Measurements from ENCODE around the gene OBSCN.

The OBSCN gene

GRCh38 chr1:228363686-228364067 is 155.8 kb downstream of the OBSCN start:
- in situ Hi-C loops (cut with MboI; ENCODE audit: low sequenced_read_pairs): no loop called here

DNA sequence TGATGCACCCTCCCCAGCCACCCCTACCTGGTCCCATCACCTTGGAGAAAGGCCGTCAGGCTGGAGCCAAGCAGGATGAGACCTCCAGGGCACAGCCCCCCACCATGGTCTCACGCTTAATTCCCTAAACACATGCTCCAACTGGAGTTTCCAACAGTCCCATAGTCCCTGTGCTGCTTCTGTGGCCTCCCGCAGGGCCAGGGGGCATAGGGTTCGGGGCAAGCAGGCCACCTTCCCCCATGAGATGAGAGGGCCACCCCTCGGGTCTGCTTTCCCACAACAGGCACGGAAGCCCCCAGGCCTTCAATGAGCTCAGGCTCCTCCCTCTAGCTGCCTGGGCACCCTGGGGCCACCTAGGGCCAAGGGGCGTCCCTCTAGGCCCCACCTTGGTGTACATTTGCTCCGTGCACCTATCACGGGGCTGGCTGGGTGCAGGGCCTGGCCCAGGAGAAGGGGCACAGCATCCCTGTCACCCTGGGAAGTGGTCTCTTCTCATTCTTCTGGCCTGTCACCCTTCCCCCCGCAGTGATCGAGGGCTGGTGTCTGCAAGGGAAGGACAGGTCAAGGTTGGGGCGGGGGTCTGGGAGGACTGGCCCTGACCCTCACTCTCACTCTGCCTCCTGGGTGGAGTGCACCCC is 156.3 kb downstream of the OBSCN start:
- in situ Hi-C loops (cut with MboI; ENCODE audit: low sequenced_read_pairs): no loop called here

GRCh38 chr1:228364706-228365213 is 156.9 kb downstream of the OBSCN start:
- in situ Hi-C loops (cut with MboI; ENCODE audit: low sequenced_read_pairs): no loop called here

DNA sequence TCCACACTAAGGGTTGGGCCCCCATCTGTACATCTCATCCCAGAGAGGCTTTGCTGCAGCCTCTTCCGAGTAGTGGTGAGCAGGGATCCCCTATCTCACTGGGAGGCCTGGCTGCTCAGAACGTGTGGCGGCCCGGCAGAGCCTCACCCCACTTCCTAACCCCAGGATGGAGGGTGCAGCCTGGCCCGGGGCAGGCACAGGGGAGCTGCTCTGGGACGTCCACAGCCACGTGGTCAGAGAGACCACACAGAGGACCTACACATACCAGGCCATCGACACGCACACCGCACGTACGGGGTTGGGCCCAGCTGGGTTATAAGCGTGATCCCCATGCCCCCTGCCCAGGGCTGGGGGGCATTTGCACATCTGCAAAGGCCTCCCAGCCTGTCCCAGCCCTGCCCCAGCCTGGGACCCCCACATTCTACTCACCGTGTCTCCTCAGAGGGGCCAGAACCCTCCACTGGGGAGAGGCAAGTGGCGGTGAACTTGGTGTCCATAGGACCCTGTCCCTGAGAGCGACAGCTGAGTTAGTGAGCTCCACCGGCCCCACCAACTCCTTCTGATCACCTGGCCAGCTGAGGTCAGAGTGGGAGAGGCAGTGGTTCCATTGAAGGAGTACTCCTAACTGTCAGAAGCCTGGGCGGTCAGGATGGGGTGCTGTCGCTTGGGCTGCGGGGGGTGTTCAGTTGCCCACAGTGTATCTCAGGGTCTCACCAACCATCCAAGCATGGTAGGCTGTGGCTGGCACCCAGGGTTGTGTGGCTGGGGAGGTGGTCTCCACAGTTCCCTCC is 157.6 kb downstream of the OBSCN start:
- in situ Hi-C loops (cut with MboI; ENCODE audit: low sequenced_read_pairs): no loop called here

GRCh38 chr1:228366062-228366865 is 158.4 kb downstream of the OBSCN start:
- in situ Hi-C loops (cut with MboI; ENCODE audit: low sequenced_read_pairs): no loop called here

- in situ Hi-C loops (cut with MboI; ENCODE audit: low sequenced_read_pairs): no loop called here
These were observed 159.3 kb downstream of the OBSCN start for GRCh38 chr1:228366866-228367741.

DNA sequence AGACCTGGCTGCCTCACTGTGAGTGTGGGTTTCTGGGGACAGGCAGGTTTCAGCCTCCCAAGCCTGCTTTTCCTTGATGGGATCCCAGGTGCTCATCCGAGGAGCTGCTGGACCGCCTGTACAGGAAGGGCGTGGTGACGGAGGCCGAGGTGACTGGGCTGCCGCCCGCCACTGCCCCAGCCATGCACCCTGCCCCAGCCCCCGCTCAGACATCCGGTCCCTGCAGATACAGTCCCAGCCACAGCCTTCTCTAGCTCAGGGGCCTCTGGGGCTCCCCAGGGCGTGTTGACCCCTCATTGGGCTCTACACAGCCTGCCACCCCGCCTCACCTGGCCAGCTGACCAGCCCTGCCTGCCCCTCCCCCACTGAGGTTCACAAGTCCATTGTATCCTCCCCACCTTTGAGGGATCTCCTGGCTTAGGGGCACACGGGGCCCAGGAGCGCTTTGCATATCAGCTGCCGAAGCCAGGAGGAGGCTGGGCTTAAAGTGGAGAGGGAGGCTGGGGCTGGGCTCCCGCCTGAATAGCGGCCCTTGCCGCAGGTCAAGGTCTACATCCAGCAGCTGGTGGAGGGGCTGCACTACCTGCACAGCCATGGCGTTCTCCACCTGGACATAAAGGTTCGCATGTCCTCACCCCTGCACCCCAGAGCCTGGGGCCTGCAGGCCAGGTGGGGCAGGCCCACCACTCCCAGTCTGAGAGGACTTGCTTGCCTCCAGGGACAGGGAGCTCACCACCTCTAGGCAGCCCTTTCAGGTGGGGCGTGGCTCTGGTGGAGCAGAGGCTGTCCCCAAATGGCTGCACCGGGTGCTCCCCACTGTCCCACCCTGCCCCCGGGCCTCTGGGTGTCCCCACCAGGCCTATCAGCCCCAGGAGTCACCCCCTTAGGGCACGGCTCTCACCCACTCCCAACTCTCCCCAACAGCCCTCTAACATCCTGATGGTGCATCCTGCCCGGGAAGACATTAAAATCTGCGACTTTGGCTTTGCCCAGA is 160.3 kb downstream of the OBSCN start:
- in situ Hi-C loops (cut with MboI; ENCODE audit: low sequenced_read_pairs): no loop called here

GRCh38 chr1:228368801-228369607 is 161.2 kb downstream of the OBSCN start:
- in situ Hi-C loops (cut with MboI; ENCODE audit: low sequenced_read_pairs): no loop called here

DNA sequence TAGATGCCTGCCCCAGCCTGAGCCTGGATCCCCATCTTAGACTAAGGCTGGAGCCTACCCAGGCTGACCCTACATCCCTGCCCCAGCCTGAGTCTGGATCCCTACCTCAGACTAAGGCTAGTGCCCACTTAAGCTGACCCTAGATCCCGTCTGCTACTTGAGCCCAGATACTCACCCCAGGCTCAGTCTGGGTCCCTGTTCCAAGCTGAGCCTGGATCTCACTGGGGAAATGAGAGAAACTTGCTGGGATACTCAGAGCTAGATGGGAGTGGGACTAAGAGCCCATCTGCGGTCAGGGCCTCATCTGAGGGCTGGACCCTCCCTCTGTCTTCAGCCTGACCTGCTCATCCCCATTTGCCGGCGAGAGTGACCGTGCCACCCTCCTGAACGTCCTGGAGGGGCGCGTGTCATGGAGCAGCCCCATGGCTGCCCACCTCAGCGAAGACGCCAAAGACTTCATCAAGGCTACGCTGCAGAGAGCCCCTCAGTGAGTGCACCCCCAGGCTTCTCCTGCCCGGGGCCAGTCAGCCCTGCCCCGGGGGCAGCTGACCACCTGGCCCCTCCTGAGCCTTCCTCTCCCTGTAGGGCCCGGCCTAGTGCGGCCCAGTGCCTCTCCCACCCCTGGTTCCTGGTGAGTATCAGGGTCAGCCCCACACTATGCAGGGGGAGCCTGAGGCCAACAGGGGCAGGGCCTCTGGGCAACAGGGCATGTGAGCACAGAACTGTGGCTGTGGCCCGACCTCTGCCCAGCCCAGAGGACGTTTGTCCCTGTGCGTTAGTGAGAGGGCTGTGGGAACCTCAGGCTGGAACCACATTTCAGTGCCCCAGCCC is 162.0 kb downstream of the OBSCN start:
- in situ Hi-C loops (cut with MboI; ENCODE audit: low sequenced_read_pairs): no loop called here

DNA sequence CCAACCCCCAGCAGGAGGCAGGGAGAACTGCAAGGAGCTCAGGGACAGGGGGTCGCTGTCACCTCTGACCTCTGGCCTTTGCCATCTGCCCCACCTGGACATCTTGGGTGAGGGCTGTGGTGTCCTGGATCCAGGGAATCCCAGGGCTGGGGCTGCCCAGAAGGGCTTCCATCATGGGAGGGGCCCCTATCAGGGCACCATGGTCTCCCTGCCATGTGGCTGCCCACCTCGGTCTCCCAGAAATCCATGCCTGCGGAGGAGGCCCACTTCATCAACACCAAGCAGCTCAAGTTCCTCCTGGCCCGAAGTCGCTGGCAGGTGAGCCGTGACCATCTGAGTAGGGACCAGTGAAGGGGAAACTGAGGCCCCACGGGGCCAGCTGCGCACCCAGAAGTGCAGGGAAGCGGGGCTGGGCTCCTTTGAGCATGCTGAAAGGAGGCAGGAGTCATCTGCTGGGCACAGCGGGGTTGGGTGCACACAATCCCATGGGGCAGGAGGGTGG is 162.6 kb downstream of the OBSCN start:
- in situ Hi-C loops (cut with MboI; ENCODE audit: low sequenced_read_pairs): no loop called here

DNA sequence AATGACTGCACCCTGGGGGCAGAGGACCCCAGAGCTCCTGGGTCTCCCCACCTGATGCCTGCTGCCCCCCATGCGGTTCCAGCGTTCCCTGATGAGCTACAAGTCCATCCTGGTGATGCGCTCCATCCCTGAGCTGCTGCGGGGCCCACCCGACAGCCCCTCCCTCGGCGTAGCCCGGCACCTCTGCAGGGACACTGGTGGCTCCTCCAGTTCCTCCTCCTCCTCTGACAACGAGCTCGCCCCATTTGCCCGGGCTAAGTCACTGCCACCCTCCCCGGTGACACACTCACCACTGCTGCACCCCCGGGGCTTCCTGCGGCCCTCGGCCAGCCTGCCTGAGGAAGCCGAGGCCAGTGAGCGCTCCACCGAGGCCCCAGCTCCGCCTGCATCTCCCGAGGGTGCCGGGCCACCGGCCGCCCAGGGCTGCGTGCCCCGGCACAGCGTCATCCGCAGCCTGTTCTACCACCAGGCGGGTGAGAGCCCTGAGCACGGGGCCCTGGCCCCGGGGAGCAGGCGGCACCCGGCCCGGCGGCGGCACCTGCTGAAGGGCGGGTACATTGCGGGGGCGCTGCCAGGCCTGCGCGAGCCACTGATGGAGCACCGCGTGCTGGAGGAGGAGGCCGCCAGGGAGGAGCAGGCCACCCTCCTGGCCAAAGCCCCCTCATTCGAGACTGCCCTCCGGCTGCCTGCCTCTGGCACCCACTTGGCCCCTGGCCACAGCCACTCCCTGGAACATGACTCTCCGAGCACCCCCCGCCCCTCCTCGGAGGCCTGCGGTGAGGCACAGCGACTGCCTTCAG is 163.3 kb downstream of the OBSCN start:
- in situ Hi-C loops (cut with MboI; ENCODE audit: low sequenced_read_pairs): no loop called here

GRCh38 chr1:228371741-228372182 is 163.9 kb downstream of the OBSCN start:
- in situ Hi-C loops (cut with MboI; ENCODE audit: low sequenced_read_pairs): no loop called here

DNA sequence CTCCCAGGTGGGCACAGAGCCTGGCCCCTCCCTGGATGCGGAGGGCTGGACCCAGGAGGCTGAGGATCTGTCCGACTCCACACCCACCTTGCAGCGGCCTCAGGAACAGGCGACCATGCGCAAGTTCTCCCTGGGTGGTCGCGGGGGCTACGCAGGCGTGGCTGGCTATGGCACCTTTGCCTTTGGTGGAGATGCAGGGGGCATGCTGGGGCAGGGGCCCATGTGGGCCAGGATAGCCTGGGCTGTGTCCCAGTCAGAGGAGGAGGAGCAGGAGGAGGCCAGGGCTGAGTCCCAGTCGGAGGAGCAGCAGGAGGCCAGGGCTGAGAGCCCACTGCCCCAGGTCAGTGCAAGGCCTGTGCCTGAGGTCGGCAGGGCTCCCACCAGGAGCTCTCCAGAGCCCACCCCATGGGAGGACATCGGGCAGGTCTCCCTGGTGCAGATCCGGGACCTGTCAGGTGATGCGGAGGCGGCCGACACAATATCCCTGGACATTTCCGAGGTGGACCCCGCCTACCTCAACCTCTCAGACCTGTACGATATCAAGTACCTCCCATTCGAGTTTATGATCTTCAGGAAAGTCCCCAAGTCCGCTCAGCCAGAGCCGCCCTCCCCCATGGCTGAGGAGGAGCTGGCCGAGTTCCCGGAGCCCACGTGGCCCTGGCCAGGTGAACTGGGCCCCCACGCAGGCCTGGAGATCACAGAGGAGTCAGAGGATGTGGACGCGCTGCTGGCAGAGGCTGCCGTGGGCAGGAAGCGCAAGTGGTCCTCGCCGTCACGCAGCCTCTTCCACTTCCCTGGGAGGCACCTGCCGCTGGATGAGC is 164.5 kb downstream of the OBSCN start:
- in situ Hi-C loops (cut with MboI; ENCODE audit: low sequenced_read_pairs): no loop called here

- in situ Hi-C loops (cut with MboI; ENCODE audit: low sequenced_read_pairs): no loop called here
These were observed 165.3 kb downstream of the OBSCN start for GRCh38 chr1:228373004-228373680.
